Natural killer cell (primary cell): ENCODE data around the gene NANOS2. TPM values are rescaled to one million over a fixed set of nuclear protein-coding genes. Genes with fewer than 3 reads are reported as not detected.
A peak's percentile ranks its signal among the peaks of the same experiment; 100 is the strongest.
"Not testable (repeated sequence)": the region's sequence is repeated elsewhere in the genome, so short reads cannot be mapped to it uniquely, and the experiment has no call there.

Experiments
- ATAC-seq, 3 donors: fragments of 150-1000 bp in 2 of 3; fragments of 200-7000 bp in 1 of 3; cut with Tn5 transposase; 1 replicate in 1 of 3; 2 replicates in 2 of 3; pipeline ENCODE4 v1.10.0; 2021; ENCODE audit warnings: mild to moderate bottlenecking in 2 of 3, moderate library complexity in 2 of 3
- DNase-seq, 2 donors: peaks; one replicate each; pipeline versions ENCODE4 v3.0.0 to v3.0.0-alpha.2; 2013 to 2021; ENCODE audit warnings: mixed read lengths in 1 of 2
- H3K27ac ChIP-seq: one replicate; pipeline ENCODE4 v1.5.1; 2013; ENCODE audit warnings: mild to moderate bottlenecking, low read length
- H3K27me3 ChIP-seq: one replicate; pipeline ENCODE4 v1.6.1; 2013; ENCODE audit warnings: low read length; ENCODE audit not compliant: control insufficient read depth, insufficient read depth
- H3K36me3 ChIP-seq: one replicate; pipeline ENCODE4 v1.6.1; 2013; ENCODE audit warnings: low read length; ENCODE audit not compliant: control insufficient read depth, insufficient read depth
- H3K4me1 ChIP-seq: one replicate; pipeline ENCODE4 v1.6.1; 2013; ENCODE audit warnings: low read length; ENCODE audit not compliant: control insufficient read depth, insufficient read depth
- H3K4me3 ChIP-seq: one replicate; pipeline ENCODE4 v1.5.1; 2013; ENCODE audit warnings: low read length
- H3K9me3 ChIP-seq: one replicate; pipeline ENCODE4 v1.6.1; 2013; ENCODE audit warnings: low read length; ENCODE audit not compliant: control insufficient read depth, insufficient read depth
- H3K27ac Mint-ChIP-seq, 2 donors: one replicate each; pipeline ENCODE4 v1.8.0; 2022; ENCODE audit warnings: mild to moderate bottlenecking in 2 of 2, mixed read lengths in 2 of 2, moderate library complexity in 1 of 2
- H3K27me3 Mint-ChIP-seq, 2 donors: one replicate each; pipeline ENCODE4 v1.8.0; 2022; ENCODE audit warnings: low read depth in 2 of 2, mixed read lengths in 2 of 2
- H3K36me3 Mint-ChIP-seq: one replicate; pipeline ENCODE4 v1.8.0; 2022; ENCODE audit warnings: mixed read lengths
- H3K4me1 Mint-ChIP-seq, 2 donors: one replicate each; pipeline ENCODE4 v1.8.0; 2022; ENCODE audit warnings: mixed read lengths in 2 of 2
- H3K4me3 Mint-ChIP-seq: one replicate; pipeline ENCODE4 v1.8.0; 2022; ENCODE audit warnings: mild to moderate bottlenecking, moderate library complexity, mixed read lengths
- H3K9me3 Mint-ChIP-seq, 2 donors: one replicate each; pipeline ENCODE4 v1.8.0; 2022; ENCODE audit warnings: mixed read lengths in 2 of 2
- CTCF ChIP-seq: fragments of 200-600 bp; IDR thresholded peaks from one replicate; pipeline ENCODE4 v1.8.0; 2022; ENCODE audit warnings: antibody characterized with exemption
- WGBS: methylation state at CpG from one replicate; pipeline ENCODE4 v1.1.7; 2013; ENCODE audit warnings: missing lambda C conversion rate; ENCODE audit not compliant: insufficient coverage; 5-methylcytosine and 5-hydroxymethylcytosine counted together
- intact Hi-C: fragments of 100-400 bp; cut with micrococcal nuclease; formaldehyde crosslinking; loops from one replicate; pipeline ENCODE4 v1.14.2; 2022
- total RNA-seq, 4 donors: library from RNA; stranded (reverse); fragments of 120-200 nt in 1 of 4; gene quantifications; one replicate each; pipeline versions ENCODE4 v1.2.3 to v1.2.4, GENCODE V29; 2013 to 2022

NANOS2 gene
- total RNA-seq, 3 donors from 2014 or later (not counting 1 experiment from before 2014, with no cell fraction given), result not detected

GRCh38 chr19:45870798-45871197, 43.8 kb downstream of the NANOS2 start:
- H3K4me3 Mint-ChIP-seq, result no peak overlapping the region
- WGBS, result 96% methylated on average over 4 of the region's 5 CpGs
- no peak for TF ChIP-seq CTCF

GRCh38 chr19:45867241-45867640, 47.3 kb downstream of the NANOS2 start:
- 84% methylated on average over 4 of the region's 4 CpGs for WGBS
- Histone ChIP-seq H3K27me3 (peaks cover 11% of the 10 kb centered on the region), H3K4me1 (peaks cover 19% of the 10 kb centered on the region)
- Mint-ChIP-seq H3K27me3 (peaks cover 16 to 24% of the 10 kb centered on the region in 2 donors), H3K4me1 (peaks cover 16 to 26% of the 10 kb centered on the region in 2 donors), H3K4me3 (peak overlapping the region; percentile 11)
- not testable (repeated sequence) for ATAC-seq, H3K9me3 ChIP-seq, DNase-seq, H3K4me3 ChIP-seq, H3K9me3 Mint-ChIP-seq, H3K36me3 ChIP-seq, H3K27ac ChIP-seq, H3K27ac Mint-ChIP-seq, H3K36me3 Mint-ChIP-seq
- intact Hi-C loops, result loop anchor here (10.0 kb wide), 2 partner anchors 92 to 398 kb away; no protein-coding TSS in a partner anchor

More at GRCh38 chr19:45870798-45871197, 43.8 kb downstream of the NANOS2 start:
- DNase-seq, result no peak
- Histone ChIP-seq H3K4me1 (no peaks in the 10 kb centered on the region), H3K4me3 (no peak overlapping the region), H3K27ac (no peak overlapping the region), H3K36me3 (no peaks in the 10 kb centered on the region), H3K9me3 (no peaks in the 10 kb centered on the region), H3K27me3 (no peaks in the 10 kb centered on the region)
- peaks cover 0 to 8% of the 10 kb centered on the region in 2 donors for H3K27me3 Mint-ChIP-seq
- H3K4me1 Mint-ChIP-seq, result no peaks in the 10 kb centered on the region
- no peaks in the 10 kb centered on the region for H3K36me3 Mint-ChIP-seq
- no peak for ATAC-seq
- intact Hi-C loops, result no loop called here
- H3K27ac Mint-ChIP-seq, result no peak overlapping the region
- H3K9me3 Mint-ChIP-seq, result no peaks in the 10 kb centered on the region

- no peaks in the 10 kb centered on the region for H3K9me3 Mint-ChIP-seq
- peaks cover 21 to 32% of the 10 kb centered on the region in 2 donors for H3K4me1 Mint-ChIP-seq
- Histone ChIP-seq H3K9me3 (no peaks in the 10 kb centered on the region), H3K36me3 (no peaks in the 10 kb centered on the region), H3K27ac (no peak overlapping the region), H3K4me1 (peaks cover 22% of the 10 kb centered on the region), H3K27me3 (peaks cover 11% of the 10 kb centered on the region), H3K4me3 (no peak overlapping the region)
- H3K4me3 Mint-ChIP-seq, result no peak overlapping the region
- H3K36me3 Mint-ChIP-seq, result no peaks in the 10 kb centered on the region
- DNase-seq (no peak), ATAC-seq (no peak)
- WGBS, result 85% methylated on average over 8 of the region's 11 CpGs
- no peak for TF ChIP-seq CTCF
- intact Hi-C loops, result loop anchor here (10.0 kb wide), 2 partner anchors 92 to 398 kb away; no protein-coding TSS in a partner anchor
- H3K27ac Mint-ChIP-seq, result no peak overlapping the region
- peaks cover 16 to 24% of the 10 kb centered on the region in 2 donors for H3K27me3 Mint-ChIP-seq
Measured at GRCh38 chr19:45866400-45867176, 48.0 kb downstream of the NANOS2 start.

- H3K27ac Mint-ChIP-seq, result no peak overlapping the region
- 90% methylated on average over 5 of the region's 9 CpGs for WGBS
Measured at GRCh38 chr19:45865269-45865948, 49.2 kb downstream of the NANOS2 start.

More at GRCh38 chr19:45865269-45865948, 49.2 kb downstream of the NANOS2 start:
- Mint-ChIP-seq H3K4me1 (peaks cover 21 to 32% of the 10 kb centered on the region in 2 donors), H3K27me3 (peaks cover 16 to 24% of the 10 kb centered on the region in 2 donors), H3K36me3 (no peaks in the 10 kb centered on the region), H3K4me3 (no peak overlapping the region), H3K9me3 (no peaks in the 10 kb centered on the region)
- Histone ChIP-seq H3K27ac (no peak overlapping the region), H3K27me3 (peaks cover 11% of the 10 kb centered on the region), H3K4me1 (peaks cover 24% of the 10 kb centered on the region), H3K4me3 (no peak overlapping the region), H3K36me3 (no peaks in the 10 kb centered on the region), H3K9me3 (no peaks in the 10 kb centered on the region)
- intact Hi-C loops, result loop anchor here (10.0 kb wide), 2 partner anchors 91 to 399 kb away; no protein-coding TSS in a partner anchor
- ATAC-seq, result no peak
- TF ChIP-seq CTCF, result no peak
- no peak for DNase-seq
